ENCODE measurements around the gene HLTF. TPM values are rescaled to one million over a fixed set of nuclear protein-coding genes. Genes with fewer than 3 reads are reported as not detected.

The HLTF gene
- total RNA-seq, 2 experiments from 2014 or later: 31.3 to 37.7 TPM

DNA sequence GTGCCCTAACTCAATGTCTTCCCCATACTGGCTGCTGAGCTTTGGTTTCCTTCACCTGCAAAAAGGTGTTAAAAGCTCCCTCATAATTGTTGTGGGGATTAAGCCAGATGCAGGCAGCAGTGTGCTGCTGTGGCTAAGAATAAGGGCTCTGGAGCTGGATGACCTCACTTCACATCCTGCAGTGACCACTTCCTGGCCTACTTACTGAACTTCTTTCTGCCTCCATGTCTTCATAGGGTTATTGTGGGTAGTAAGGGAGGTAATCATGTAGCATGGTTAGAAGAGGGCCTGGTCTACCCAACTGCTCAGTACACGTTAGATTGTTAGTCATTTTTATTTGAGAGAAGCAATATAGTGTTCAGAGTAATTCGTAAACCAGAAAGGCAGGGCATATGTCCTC, 76.6 kb downstream of the HLTF start:
- ATAC-seq: peak; percentile 96

DNA sequence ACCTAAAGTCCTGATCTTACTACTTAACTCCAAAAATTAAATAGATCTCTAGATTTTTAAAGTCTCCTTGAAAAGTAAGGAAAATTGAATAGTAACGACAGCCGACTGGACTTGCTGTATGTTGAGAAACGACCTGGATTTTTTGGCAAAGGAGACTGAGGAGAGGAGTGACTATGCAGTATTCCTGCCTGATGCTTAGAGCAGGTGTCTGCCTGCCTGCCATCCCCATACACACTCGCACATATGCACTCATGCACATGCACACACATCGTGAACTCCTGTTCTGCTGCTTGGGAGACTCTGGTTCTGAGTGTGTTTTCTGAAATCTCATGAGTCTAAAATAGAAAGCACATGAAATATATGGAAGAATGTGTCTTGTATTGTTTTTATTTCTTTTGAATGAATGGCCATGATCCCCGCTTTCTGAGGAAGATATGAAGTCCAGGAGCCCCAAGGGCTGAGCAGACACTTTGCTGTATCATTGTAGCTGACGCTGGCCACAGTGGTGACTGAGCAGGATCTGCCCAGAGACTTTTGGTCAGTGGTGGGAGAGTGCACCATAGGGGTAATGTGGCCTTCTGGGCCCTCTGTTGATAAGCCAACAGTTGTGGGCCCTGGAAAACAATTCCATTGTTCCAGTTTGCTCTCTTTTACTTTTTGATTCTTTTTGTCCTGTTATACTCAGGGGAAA, 78.6 kb downstream of the HLTF start:
- H3K9me3 Mint-ChIP-seq (ENCODE audit: low read depth): no peaks in the 10 kb centered on the region
- peaks cover 73% of the 10 kb centered on the region for H3K4me1 Mint-ChIP-seq
- CTCF ChIA-PET: no interaction called here
- peaks cover 69% of the 10 kb centered on the region for H3K36me3 Mint-ChIP-seq
- ATAC-seq: no peak
- no peak for DNase-seq
- H3K27ac Mint-ChIP-seq: peak overlapping the region; percentile 10
- no peaks in the 10 kb centered on the region for H3K27me3 Mint-ChIP-seq
- no peak overlapping the region for H3K4me3 Mint-ChIP-seq

More for the DNA sequence above, 76.6 kb downstream of the HLTF start:
- H3K27me3 Mint-ChIP-seq: no peaks in the 10 kb centered on the region
- peaks cover 2% of the 10 kb centered on the region for H3K9me3 Mint-ChIP-seq (ENCODE audit: low read depth)
- CTCF ChIA-PET: interaction anchor here (1.1 to 2.3 kb wide), 7 partner anchors 10 to 54 kb away, joined by 3 to 15 read pairs (median 4); partner anchors contain the start of gene GYG1
- peak overlapping the region; percentile 96 for H3K27ac Mint-ChIP-seq
- peaks cover 67% of the 10 kb centered on the region for H3K4me1 Mint-ChIP-seq
- peaks cover 73% of the 10 kb centered on the region for H3K36me3 Mint-ChIP-seq
- H3K4me3 Mint-ChIP-seq: peak overlapping the region; percentile 35
- DNase-seq: peak; percentile 91

DNA sequence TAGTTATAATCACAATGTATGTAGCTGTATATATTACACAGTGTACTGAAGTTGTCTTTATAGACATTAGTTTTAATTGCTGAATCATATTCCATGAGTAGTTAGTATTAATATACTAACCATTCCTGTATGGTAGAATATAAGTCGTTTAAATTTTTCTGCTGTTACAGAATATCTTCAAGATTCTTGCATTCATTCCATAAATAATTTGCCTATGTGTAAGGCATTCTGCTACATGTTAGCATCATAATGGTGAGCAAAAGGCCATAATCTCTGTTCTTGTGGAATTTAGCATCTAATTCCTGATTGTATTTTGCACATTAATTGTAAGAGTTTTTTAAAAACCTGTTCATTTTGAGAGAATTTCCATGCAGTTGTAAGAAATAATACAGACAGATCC, 80.9 kb downstream of the HLTF start:
- DNase-seq: no peak
- Mint-ChIP-seq H3K36me3 (peaks cover 63% of the 10 kb centered on the region), H3K4me3 (no peak overlapping the region), H3K4me1 (peaks cover 70% of the 10 kb centered on the region), H3K27ac (no peak overlapping the region), H3K27me3 (no peaks in the 10 kb centered on the region), H3K9me3 (ENCODE audit: low read depth) (no peaks in the 10 kb centered on the region)
- no peak for ATAC-seq
- CTCF ChIA-PET: interaction anchor here (5.6 kb wide), 1 partner anchor 15 kb away, joined by 31 read pairs; the partner anchor contains the start of gene GYG1

DNA sequence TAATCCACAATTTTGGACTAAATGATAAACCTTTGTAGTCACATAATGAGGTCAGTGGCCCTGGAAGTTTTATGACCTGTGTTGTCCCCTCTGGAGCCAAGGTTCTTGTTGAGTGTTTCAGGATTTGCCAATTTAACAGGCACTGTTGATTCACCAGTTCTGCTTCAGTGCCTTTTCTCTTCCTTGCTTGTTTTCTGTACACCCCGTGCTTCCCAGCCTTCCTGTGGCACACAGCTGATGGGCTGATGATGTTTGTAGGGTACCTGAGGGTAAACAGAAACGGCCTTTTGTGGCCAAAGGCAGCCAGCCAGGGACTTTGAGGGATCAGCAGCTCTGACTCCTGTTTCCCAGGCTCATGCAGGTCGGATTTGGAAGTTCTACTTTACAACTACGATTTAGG, 81.7 kb downstream of the HLTF start:
- Mint-ChIP-seq H3K4me3 (no peak overlapping the region), H3K9me3 (ENCODE audit: low read depth) (no peaks in the 10 kb centered on the region), H3K36me3 (peaks cover 65% of the 10 kb centered on the region), H3K4me1 (peaks cover 70% of the 10 kb centered on the region), H3K27ac (no peak overlapping the region), H3K27me3 (no peaks in the 10 kb centered on the region)
- CTCF ChIA-PET: interaction anchor here (5.6 kb wide), 1 partner anchor 14 kb away, joined by 31 read pairs; the partner anchor contains the start of gene GYG1
- DNase-seq: no peak
- no peak for ATAC-seq

DNA sequence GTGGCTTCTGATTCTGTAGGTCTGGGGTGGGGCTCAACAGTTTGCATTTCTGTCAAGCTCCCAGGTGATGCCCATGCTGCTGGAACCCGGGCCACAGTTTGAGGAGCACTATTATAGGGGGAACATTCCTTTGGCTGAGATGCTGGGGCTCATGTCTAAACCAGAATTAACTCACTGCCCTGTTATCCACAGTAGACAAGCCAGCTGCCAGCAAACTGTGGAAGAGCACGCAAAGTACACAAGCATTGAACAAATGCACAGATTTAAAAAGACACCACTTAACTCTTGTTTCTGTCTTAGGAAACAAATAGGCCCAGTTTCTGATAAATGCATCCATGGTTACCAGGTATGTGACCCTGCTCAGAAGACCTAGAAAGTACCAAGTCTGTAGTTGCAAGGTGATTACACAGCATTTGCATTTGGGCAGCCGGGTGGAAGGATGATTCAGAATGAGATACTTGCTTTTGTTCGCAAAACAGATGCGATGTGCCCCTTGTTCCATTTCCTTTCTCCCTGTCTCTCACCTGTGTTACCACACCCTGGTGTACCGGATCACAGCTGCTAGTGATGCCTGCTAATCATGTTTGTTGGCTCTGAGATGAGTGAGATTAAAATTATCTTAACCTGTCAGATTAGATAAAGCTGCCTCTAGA, 82.6 kb downstream of the HLTF start:
- Mint-ChIP-seq H3K27me3 (no peaks in the 10 kb centered on the region), H3K9me3 (ENCODE audit: low read depth) (no peaks in the 10 kb centered on the region), H3K4me1 (peaks cover 69% of the 10 kb centered on the region), H3K4me3 (no peak overlapping the region), H3K36me3 (peaks cover 65% of the 10 kb centered on the region), H3K27ac (peak overlapping the region; percentile 41)
- CTCF ChIA-PET: interaction anchor here (5.6 kb wide), 1 partner anchor 13 kb away, joined by 31 read pairs; the partner anchor contains the start of gene GYG1
- DNase-seq: peak; percentile 71
- peak; percentile 67 for ATAC-seq

GRCh38 chr3:149001727-149002126, 84.6 kb downstream of the HLTF start:
- peaks cover 72% of the 10 kb centered on the region for H3K4me1 Mint-ChIP-seq
- H3K9me3 Mint-ChIP-seq (ENCODE audit: low read depth): no peaks in the 10 kb centered on the region
- no peak overlapping the region for H3K4me3 Mint-ChIP-seq
- DNase-seq: no peak
- no peak overlapping the region for H3K27ac Mint-ChIP-seq
- H3K36me3 Mint-ChIP-seq: peaks cover 64% of the 10 kb centered on the region
- no peaks in the 10 kb centered on the region for H3K27me3 Mint-ChIP-seq
- CTCF ChIA-PET: interaction anchor here (0.9 to 5.6 kb wide), 3 partner anchors 11 to 39 kb away, joined by 3 to 31 read pairs (median 4); partner anchors contain the start of gene GYG1
- no peak for ATAC-seq

- H3K27me3 Mint-ChIP-seq: no peaks in the 10 kb centered on the region
- peaks cover 77% of the 10 kb centered on the region for H3K4me1 Mint-ChIP-seq
- ATAC-seq: no peak
- no peaks in the 10 kb centered on the region for H3K9me3 Mint-ChIP-seq (ENCODE audit: low read depth)
- peak overlapping the region; percentile 49 for H3K4me3 Mint-ChIP-seq
- H3K27ac Mint-ChIP-seq: peak overlapping the region; percentile 80
- no peak for DNase-seq
- CTCF ChIA-PET: interaction anchor here (0.7 to 5.6 kb wide), 4 partner anchors 9 to 129 kb away, joined by 3 to 31 read pairs (median 9); partner anchors contain the start of genes GYG1 and HPS3
- H3K36me3 Mint-ChIP-seq: peaks cover 68% of the 10 kb centered on the region
Observed at GRCh38 chr3:149000206-149000745, 86.1 kb downstream of the HLTF start.

DNA sequence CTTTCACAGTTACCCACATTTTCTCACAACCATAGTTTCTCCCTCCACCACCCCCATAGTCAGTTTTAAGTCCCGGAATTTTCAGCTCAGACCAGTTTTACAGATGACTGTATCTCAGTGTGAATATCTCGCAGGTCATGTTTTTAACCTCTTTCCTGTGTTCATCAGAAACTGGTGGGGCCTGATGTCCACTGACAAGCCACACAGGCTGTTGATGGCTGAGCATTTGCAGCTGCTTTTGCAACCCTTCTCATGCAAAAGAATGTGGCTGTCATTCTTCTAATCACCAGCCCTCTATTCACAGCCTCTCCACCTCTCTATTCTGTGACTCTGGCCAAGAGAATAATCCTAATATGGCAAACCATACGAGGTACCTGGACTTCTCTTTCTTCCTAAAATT, 86.5 kb downstream of the HLTF start:
- Mint-ChIP-seq H3K36me3 (peaks cover 72% of the 10 kb centered on the region), H3K4me1 (peaks cover 81% of the 10 kb centered on the region), H3K9me3 (ENCODE audit: low read depth) (no peaks in the 10 kb centered on the region), H3K4me3 (peak overlapping the region; percentile 49), H3K27me3 (no peaks in the 10 kb centered on the region), H3K27ac (peak overlapping the region; percentile 80)
- ATAC-seq (no peak), DNase-seq (no peak)
- CTCF ChIA-PET: interaction anchor here (1.4 to 5.6 kb wide), 3 partner anchors 9 to 130 kb away, joined by 3 to 31 read pairs (median 15); partner anchors contain the start of genes GYG1 and HPS3

DNA sequence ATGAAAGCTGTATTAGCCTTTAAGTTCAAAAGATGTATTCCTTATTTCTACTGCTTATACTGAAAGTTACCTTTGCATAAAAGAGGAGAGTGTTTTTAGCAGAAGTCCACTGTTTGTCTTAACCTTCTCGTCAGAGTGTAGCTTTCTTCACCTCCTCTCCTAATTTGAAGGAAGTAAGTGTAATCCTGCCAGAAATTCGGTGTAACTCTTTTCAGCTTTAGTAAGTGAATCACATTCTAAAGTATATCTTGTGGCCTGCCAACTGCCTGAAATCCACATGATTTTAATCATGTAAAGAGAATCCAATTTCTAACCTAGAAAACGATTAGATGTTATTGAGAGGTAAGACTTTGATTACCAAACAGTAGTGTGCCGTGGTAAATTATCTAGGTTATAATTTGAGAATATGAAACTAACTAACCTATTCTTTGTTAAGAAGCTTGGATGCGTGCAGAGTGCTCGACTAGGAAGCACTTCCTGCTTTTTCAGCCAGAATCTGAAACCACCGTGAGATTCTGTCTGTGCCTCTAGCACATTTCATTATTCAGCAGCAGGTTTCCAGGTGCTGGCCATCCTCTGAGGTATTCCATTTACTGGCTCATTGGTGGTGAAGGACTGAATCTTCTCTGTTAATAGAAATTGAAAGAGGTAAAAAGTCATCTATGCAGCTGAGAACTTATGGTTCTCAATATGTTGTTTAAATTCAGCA, 87.5 kb downstream of the HLTF start:
- H3K4me1 Mint-ChIP-seq: peaks cover 79% of the 10 kb centered on the region
- CTCF ChIA-PET: interaction anchor here (1.0 to 2.8 kb wide), 4 partner anchors 8 to 44 kb away, joined by 3 to 15 read pairs (median 3); no protein-coding TSS in a partner anchor
- DNase-seq: peak; percentile 62
- ATAC-seq: peak; percentile 74
- H3K27me3 Mint-ChIP-seq: no peaks in the 10 kb centered on the region
- peaks cover 73% of the 10 kb centered on the region for H3K36me3 Mint-ChIP-seq
- H3K4me3 Mint-ChIP-seq: peak overlapping the region; percentile 64
- peak overlapping the region; percentile 91 for H3K27ac Mint-ChIP-seq
- no peaks in the 10 kb centered on the region for H3K9me3 Mint-ChIP-seq (ENCODE audit: low read depth)

- peak overlapping the region; percentile 91 for H3K27ac Mint-ChIP-seq
- CTCF ChIA-PET: interaction anchor here (1.0 to 2.8 kb wide), 4 partner anchors 8 to 43 kb away, joined by 3 to 15 read pairs (median 3); no protein-coding TSS in a partner anchor
- H3K4me1 Mint-ChIP-seq: peaks cover 79% of the 10 kb centered on the region
- H3K4me3 Mint-ChIP-seq: peak overlapping the region; percentile 64
- DNase-seq: no peak
- H3K9me3 Mint-ChIP-seq (ENCODE audit: low read depth): no peaks in the 10 kb centered on the region
- H3K36me3 Mint-ChIP-seq: peaks cover 76% of the 10 kb centered on the region
- H3K27me3 Mint-ChIP-seq: no peaks in the 10 kb centered on the region
- ATAC-seq: no peak
Observed at GRCh38 chr3:148998297-148998696, 88.0 kb downstream of the HLTF start.

DNA sequence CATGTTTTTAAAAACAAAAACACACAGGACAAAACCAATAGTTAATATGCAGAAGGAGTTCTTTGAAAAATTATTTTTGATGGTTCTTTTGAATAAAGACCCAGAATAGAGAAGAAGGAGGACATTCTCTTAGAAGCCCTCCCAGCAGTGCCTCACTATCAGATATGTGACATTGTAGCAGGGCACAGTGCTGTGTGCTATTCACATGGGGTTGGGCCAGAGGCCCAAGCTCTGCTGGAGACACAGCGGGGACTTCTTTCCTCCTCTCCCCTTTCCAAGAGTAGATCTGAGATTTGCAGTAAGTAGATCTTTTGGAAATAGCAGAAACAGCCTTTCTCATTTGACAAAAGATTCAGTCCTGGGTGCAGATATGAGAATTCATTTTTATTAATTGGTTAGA, 88.7 kb downstream of the HLTF start:
- DNase-seq (no peak), ATAC-seq (no peak)
- Mint-ChIP-seq H3K4me1 (peaks cover 85% of the 10 kb centered on the region), H3K36me3 (peaks cover 79% of the 10 kb centered on the region), H3K27me3 (no peaks in the 10 kb centered on the region), H3K9me3 (ENCODE audit: low read depth) (no peaks in the 10 kb centered on the region), H3K4me3 (no peak overlapping the region), H3K27ac (peak overlapping the region; percentile 91)
- CTCF ChIA-PET: interaction anchor here (1.0 kb wide), 1 partner anchor 9 kb away, joined by 3 read pairs; no protein-coding TSS in a partner anchor

- peaks cover 72% of the 10 kb centered on the region for H3K4me1 Mint-ChIP-seq
- CTCF ChIA-PET: interaction anchor here (1.0 to 4.1 kb wide), 8 partner anchors 10 to 95 kb away, joined by 3 to 31 read pairs (median 5); no protein-coding TSS in a partner anchor
- no peak for ATAC-seq
- DNase-seq: no peak
- peak overlapping the region; percentile 92 for H3K4me3 Mint-ChIP-seq
- peaks cover 50% of the 10 kb centered on the region for H3K36me3 Mint-ChIP-seq
- H3K9me3 Mint-ChIP-seq (ENCODE audit: low read depth): no peaks in the 10 kb centered on the region
- peak overlapping the region; percentile 85 for H3K27ac Mint-ChIP-seq
- no peaks in the 10 kb centered on the region for H3K27me3 Mint-ChIP-seq
Observed at GRCh38 chr3:148992635-148993255, 93.6 kb downstream of the HLTF start.

Measured in activated CD8-positive, alpha-beta memory T cell treated with anti-CD3 and anti-CD28 coated beads, Interleukin-2, amount 10 ng/mL, durations not matched to agents 7 days and 5 days (primary cell).